ENCODE data around the gene RBMS3.

DNA sequence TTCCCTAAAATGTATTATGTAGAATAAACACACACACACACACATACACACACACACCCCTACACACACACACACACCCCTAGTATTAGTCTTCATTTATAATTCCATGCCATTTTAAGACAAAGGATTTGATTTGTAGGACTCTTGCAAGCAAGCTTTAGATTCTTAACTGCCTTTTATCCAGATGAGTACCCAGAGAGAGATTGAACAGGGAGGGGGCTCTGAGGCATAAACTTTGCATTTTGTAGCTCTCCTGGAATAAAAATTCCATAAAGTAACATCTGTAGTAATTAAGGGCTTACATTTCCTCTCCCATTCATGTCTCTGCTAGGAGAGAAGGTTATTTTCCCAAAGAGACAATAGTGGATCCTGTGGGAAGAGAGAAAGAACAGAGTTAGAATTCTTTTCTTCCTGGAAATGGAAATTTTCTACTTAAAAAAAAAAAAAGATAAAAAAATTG is 479.4 kb downstream of the RBMS3 start:
- no peak for TF ChIP-seq POLR2A (IDR thresholded peaks at IDR 0.05)
- TF ChIP-seq, protein P1, sequence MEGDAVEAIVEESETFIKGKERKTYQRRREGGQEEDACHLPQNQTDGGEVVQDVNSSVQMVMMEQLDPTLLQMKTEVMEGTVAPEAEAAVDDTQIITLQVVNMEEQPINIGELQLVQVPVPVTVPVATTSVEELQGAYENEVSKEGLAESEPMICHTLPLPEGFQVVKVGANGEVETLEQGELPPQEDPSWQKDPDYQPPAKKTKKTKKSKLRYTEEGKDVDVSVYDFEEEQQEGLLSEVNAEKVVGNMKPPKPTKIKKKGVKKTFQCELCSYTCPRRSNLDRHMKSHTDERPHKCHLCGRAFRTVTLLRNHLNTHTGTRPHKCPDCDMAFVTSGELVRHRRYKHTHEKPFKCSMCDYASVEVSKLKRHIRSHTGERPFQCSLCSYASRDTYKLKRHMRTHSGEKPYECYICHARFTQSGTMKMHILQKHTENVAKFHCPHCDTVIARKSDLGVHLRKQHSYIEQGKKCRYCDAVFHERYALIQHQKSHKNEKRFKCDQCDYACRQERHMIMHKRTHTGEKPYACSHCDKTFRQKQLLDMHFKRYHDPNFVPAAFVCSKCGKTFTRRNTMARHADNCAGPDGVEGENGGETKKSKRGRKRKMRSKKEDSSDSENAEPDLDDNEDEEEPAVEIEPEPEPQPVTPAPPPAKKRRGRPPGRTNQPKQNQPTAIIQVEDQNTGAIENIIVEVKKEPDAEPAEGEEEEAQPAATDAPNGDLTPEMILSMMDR (IDR thresholded peaks at IDR 0.05) = no peak

All from vagina (tissue), 2 donors.